GM11168 (cell line): ENCODE results near the gene YES1.
"Not testable (repeated sequence)": the region's sequence is repeated elsewhere in the genome, so short reads cannot be mapped to it uniquely, and the experiment has no call there.

ENCODE experiments used
- in situ Hi-C: fragments of 300-500 bp; cut with MboI; formaldehyde crosslinking; loops from one replicate; pipeline ENCODE4 v1.12.0; 2022; ENCODE audit warnings: low sequenced_read_pairs; ENCODE audit not compliant: unreplicated experiment

YES1 gene

GRCh38 chr18:697012-697411 lies 115.0 kb downstream of the YES1 start:
- in situ Hi-C loops, result no loop called here

GRCh38 chr18:693466-694187 lies 118.4 kb downstream of the YES1 start:
- in situ Hi-C loops, result no loop called here

- in situ Hi-C loops, result no loop called here
These were observed 119.2 kb downstream of the YES1 start for GRCh38 chr18:692824-693223.

- in situ Hi-C loops, result no loop called here
These were observed 123.7 kb downstream of the YES1 start for GRCh38 chr18:688323-688722.

GRCh38 chr18:686339-687111 lies 125.5 kb downstream of the YES1 start:
- in situ Hi-C loops, result no loop called here

- in situ Hi-C loops, result no loop called here
These were observed 126.6 kb downstream of the YES1 start for GRCh38 chr18:685438-685837.

- in situ Hi-C loops, result no loop called here
These were observed 128.5 kb downstream of the YES1 start for GRCh38 chr18:683531-683930.

- in situ Hi-C loops, result no loop called here
These were observed 129.2 kb downstream of the YES1 start for GRCh38 chr18:682833-683232.

- in situ Hi-C loops, result not testable (repeated sequence)
These were observed 129.6 kb downstream of the YES1 start for GRCh38 chr18:682416-682815.

- in situ Hi-C loops, result no loop called here
These were observed 130.1 kb downstream of the YES1 start for GRCh38 chr18:681985-682384.

GRCh38 chr18:680392-680791 lies 131.7 kb downstream of the YES1 start:
- in situ Hi-C loops, result no loop called here

- in situ Hi-C loops, result no loop called here
These were observed 132.5 kb downstream of the YES1 start for GRCh38 chr18:679516-679915.

GRCh38 chr18:678482-679182 lies 133.4 kb downstream of the YES1 start:
- in situ Hi-C loops, result no loop called here

- in situ Hi-C loops, result no loop called here
These were observed 134.1 kb downstream of the YES1 start for GRCh38 chr18:677951-678381.

- in situ Hi-C loops, result no loop called here
These were observed 134.9 kb downstream of the YES1 start for GRCh38 chr18:677145-677544.

GRCh38 chr18:676736-677135 lies 135.3 kb downstream of the YES1 start:
- in situ Hi-C loops, result no loop called here

GRCh38 chr18:676069-676468 lies 136.0 kb downstream of the YES1 start:
- in situ Hi-C loops, result no loop called here

- in situ Hi-C loops, result no loop called here
These were observed 136.7 kb downstream of the YES1 start for GRCh38 chr18:675307-675706.

GRCh38 chr18:673769-674168 lies 138.3 kb downstream of the YES1 start:
- in situ Hi-C loops, result no loop called here

GRCh38 chr18:673317-673716 lies 138.7 kb downstream of the YES1 start:
- in situ Hi-C loops, result no loop called here
